AML-193 (cell line): ENCODE results near the gene SLC66A2.

Source experiments
- DNase-seq, 2 experiments: peaks; one replicate each; lab custom pipeline; 2025; lab: John Stamatoyannopoulos, UW

Gene SLC66A2

DNA sequence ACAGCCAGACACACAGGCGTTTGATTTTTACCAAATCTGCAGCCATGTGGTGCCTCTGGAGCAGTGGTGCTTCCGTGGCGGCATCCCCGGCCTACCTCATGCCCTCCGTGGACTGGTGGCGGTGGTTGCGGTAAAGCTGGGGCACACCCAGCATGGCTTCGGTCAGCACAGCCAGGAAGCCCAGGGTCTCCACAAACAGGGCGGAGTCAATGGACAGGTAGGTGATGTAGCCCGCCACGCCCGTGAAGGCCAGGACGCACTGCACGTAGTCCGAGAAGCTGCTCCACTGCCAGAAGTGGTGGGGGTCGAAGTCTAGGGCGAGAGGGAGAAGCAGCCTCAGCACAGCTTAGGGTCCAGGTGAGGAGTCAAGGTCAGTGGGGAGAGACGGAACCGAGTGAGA lies 32.4 kb downstream of the SLC66A2 start:
- DNase-seq, result no peak

DNA sequence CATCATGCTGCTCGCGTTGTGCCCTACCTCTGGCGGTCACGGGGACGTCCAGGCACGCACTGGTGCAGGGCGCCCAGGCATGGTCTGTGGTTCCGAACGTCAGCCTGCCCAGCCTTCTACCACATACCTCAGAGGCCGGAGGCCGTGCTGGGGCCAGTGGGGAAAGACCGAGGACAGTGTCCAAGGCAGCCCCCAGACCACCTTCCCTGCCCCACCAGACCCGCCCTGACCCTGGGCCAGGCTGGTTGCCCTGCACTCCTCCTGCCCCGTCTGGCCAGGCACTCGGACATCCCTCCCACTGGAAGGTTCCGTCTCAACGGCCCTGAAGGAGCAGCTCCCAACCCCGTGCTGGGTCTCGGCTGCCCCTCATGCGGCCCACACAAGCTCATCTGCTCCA lies 32.8 kb downstream of the SLC66A2 start:
- DNase-seq, result no peak

DNA sequence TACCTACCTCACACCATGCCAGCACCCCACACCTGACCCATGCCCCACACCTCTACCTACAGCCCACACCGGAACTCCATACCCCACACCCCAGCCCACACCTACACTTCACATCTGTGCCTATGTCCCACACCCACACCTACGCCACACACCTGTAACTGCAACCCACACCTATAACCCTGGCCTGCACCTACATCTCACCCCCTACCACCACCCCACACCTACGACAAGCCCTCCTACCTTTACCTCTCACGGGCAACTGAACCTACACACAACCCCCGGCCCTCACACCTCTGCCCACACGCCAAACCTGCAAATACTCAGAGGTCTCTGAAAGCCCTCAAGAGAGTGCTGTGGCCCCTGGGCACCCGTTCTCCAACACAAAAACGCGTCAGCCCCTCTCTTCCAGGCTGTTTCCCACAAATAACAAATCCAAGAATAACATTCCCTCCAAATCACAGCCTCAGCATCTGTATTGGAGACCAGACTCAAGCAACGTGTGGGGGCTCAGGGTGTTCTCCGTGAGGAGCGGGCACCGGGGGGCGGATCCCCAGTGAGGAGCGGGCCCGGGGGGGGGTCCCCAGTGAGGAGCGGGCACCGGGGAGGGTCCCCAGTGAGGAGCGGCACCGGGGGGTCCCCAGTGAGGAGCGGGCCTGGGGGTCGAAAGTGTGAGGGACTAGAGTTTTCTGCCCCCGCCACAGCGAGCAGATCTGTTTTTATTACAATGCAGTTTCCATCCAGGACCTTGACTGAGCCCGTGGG lies 33.4 kb downstream of the SLC66A2 start:
- no peak for DNase-seq

DNA sequence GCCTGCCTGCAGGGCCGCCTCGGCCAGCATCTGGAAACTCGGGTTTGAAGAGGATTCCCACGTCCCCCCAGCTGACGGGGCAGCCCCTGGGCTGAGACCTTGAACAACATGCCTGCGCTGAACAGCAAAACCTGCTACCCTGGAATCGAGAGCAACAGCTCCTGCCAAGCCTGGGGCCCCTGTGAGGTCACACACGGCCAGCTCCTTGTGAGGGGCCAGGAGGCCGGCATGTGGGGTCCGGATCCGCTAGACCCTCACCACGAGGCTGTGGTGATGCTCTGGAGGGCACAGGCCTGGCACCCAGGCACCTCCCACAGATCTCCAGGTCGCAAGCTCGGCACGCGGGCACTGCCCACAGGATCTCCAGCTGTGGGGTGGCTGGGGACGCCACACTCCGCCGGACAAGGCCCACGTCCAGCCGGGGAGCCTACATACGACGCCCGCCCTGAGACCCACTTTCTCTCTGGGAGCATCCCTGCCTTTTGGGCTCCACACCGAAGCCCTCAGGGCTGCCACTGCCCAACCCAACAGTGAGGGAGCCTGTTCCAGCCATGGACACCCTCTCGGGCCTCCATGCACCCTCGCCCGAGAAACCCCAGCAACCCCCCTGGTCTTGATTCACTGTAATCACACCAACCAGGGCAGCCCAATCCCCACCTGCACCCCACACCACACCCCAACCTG lies 34.1 kb downstream of the SLC66A2 start:
- no peak for DNase-seq

DNA sequence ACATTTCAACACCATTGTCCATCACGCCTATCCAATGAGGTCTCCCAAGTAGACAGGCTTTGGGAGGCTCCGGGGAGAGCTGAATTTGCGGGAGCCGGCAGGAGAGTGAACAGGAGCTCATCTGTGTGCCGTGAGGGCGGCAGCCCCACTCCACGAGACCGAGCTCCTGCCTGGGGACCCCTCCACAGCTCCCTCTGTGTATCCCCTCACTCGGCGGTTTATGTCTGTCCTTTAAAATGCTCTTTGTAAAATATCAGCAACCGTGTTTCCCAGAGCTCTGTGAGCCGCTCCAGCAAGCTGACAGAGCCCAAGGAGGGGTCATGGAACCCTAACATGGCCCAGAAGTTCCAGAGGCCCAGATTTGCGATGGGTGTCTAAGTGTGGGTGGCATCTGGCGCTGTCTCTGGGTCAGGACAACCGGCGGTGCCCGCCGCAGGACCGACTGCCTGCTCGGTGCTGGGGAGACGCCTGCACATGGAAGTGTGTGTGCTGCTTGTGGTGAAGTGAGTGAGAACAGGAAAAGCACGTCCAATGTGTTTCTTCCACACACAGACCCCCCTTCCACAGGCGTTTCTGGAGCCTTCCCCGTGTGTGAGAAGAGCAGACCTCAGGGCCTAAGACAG lies 34.8 kb downstream of the SLC66A2 start:
- DNase-seq, result no peak

DNA sequence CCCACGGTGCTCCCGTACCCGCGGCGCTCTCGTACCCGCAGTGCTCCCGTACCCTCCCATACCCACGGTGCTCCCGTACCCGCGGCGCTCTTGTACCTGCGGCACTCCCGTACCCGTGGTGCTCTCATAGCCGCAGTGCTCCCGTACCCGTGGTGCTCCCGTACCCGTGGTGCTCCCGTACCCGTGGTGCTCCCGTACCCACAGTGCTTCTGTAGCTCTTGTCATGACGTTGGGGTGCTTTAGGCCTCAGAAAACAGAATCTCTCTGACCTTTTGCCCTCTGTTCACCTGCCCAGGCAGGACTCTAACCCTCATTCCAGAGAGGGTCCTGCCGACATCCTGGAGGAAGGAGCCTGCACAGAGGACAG lies 35.3 kb downstream of the SLC66A2 start:
- DNase-seq, result no peak

DNA sequence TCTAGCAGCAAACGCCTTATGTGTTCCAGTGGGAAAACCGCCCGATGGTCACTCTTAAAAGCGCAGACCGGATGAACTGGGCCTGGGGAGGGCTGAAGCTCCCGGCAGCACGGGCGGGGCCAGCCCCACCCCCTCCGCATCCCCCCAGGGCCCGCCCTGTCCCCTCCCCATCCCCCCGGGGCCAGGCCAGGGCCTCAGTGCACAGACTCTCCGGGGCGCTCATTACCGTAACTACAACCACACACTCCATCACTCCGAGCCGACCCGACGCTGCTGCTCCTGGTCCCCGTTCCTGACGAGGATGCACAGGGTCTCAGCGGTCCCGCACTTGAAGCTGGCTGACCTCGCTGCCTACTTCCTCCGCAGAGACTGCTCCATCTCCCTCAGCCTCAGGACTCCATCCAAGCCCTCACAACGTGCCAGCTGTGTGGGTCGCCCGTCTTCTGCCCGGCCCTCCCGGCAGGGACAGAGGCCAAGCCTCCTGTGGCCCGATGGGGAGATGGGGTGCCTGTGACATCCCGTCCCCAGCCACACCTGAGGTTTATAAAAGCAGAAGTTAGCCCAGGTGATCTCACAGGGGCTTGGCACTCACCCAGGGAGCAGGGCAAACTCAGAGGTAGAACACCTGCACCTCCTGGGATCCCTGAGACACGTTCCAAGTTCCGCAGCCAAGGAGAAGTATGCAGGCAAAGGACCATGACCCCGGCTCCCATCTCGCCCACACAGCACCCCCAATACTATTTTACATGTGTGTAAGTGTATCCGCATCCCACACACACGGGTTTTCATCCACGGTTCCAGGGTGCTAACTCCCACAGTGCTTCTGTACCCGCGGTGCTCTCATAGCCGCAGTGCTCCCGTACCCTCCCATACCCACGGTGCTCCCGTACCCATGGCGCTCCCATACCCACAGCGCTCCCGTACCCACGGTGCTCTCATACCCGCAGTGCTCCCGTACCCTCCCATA lies 36.0 kb downstream of the SLC66A2 start:
- DNase-seq, result no peak

DNA sequence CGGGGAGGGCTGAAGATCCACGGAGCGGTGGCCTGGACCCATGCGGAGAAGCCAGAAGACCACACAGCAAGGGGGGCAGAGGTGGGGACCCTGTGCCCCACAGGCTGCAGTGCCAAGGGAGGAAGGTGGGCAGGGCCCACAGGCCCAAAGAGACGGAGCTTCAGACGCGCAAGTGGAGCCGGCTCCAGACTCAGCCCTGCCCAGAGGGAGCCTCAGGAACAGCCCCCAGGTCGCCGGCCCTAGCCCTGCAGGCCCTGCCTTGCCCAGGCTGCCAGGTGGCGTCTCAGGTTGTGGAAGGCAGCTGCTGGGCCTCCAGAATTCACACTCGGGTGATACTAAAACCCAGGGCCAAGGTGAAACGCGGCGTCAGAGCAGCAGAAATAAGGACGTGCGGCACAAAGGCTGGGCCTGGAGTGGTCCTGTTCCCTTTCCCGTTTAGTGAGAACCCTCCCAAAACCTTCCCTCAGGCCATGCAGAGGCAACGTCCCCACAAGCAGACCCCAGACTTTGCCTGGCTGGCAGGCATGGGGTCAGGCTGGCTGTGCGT lies 36.8 kb downstream of the SLC66A2 start:
- DNase-seq, result no peak

DNA sequence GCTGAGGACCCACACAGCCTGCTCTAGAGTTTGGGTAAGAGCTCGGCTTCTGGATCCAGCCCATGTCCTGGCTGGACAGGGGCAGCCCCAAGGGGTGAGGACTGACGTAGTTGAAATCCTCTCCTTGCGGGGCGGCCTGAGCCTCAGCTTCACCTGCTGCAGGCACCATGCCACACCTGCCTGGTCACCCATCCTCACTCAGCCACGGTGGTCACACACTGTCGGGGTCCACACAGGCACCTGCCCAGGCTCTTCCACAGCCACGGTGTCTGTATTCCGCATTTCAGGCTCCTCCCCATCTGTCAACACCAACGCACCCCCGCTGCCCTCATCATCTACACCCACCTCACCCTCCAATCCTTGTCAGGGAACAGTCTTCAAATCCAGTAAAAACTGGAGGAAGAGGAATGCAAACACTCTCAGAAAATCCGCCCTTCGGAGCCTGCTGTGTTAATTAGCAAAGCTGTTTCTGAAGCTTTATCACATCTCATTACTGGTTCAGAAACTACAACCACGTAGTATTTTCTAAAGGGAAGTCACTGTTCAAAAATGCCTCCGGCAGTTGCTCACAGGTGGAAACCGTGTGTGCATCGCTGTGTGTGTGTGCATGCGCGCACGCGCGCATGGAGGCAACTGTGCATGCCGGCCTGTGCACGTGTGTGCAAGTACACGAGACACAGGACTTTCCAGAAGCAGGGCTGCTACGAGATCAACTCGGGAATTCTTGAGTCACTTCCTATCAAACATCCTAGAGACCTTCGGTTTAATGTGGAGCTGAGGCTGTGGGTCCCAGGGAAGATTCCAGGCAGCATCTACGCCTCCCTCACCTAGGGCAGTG lies 38.2 kb downstream of the SLC66A2 start:
- no peak for DNase-seq

DNA sequence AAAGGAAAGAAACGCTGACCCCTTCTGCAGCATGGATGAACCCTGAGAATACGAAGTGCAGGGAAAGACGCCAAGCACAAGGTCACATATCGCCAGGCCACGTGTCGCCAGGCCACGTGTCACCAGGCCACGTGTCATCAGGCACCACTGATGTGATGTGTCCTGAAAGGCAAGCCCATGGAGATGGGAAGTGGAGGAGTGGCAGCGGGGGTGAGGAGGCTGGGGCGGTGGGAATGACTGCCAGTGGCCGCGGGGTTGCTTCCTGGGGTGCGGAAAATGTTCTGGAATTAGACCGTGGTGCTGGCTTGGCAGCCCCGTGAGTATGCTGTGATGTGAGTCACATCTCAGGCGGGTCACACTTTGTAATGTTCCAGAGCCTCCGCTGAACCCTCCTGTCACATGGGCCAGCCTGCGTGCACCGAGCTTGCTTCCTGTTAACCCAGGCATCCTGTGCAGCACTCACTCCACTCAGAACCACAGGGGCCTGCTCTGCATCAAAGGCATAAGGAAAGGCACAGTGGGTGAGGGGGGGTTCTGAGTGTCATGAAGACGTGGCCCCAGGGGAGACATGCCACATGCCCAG lies 39.0 kb downstream of the SLC66A2 start:
- no peak for DNase-seq

DNA sequence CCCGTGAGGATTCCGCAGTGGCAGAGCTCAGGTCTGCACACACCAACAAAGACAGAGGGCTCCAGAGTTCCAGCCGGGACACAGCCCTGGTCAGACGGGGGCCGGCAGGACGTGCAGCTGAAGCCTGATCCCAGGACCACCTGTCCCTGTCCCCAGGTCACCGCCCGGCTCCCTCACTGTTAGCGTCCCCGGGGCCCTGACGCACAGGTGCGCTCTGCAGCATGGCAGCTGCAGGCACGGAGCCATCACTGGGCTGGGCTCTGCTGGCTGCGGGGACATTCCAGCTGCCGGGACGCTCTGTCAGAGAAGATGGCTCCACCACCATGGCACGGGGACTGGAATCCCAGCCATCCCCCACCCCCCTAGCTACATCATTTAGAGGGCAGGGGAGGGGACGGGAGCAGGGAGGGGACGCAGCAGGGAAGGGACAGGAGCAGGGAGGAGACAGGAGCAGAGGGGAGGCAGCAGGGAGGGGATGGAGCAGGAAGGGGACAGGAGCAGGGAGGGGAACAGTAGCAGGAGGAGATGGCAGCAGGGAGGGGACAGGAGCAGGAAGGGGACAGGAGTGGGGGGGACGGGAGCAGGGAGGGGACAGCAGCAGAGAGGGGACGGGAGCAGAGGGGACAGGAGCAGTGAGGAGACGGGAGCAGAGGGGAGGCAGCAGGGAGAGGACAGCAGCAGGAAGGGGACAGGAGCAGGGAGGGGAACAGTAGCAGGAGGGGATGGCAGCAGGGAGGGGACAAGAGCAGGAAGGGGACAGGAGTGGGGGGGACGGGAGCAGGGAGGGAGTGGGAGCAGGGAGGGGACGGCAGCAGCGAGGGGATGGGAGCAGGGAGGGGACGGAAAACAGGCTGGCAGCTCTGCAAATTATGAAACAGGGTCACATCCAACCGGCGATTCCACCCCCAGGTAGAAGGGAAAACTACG lies 39.8 kb downstream of the SLC66A2 start:
- no peak for DNase-seq

DNA sequence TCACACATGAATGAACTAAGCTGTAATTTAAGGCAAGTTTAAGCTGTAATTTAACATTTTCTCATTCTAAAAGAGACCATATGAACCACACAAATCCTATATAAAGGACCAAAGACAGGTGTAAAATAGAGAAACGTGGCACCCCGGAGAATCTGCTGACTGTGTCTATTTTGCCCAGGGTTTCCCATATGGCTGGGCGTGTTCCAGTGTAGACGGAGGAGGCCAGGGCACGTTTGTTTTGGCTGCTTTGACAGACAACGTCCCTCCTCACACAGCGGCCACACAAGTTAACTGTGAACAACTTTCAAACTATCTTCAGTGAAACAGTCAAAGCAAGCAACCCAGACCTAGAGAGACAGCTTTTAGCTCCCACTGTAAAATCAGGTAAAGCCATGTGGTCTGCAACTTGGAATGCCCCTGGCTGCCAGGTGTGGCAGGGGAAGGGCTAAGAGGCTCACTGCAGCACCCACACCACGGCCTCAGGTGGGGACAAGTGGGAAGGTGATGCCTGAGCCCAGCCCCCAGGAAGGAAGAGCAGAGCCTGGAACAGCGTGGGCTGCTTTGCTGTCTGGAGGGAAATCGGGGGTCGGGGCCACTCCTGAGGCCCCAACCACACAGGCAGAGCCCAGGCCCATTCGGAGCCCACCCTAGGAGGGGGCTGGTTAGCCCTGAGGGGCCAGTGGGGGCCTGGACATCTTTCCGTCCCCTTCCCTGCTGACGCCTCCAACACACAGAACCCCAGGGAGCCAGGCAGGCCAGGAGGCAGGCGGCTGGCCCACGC lies 40.7 kb downstream of the SLC66A2 start:
- DNase-seq, result no peak

DNA sequence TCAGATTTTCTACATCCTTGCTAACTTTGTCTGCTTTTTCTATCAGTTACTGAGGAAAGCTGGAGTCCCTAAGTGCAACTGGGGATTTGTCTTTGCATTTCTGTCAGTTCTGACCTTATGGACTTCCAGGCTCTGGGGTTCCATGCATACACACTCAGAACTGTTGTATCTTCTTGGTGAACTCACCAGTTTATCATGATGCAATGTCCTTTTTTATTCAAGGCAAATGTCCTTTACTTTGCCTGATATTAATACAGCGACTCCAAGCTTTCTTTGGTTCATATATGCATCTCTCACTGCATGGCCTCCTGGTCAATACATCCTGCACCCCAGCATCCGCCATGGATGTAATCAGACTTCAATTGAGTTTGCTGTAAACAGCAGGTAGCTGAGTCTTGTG lies 44.7 kb downstream of the SLC66A2 start:
- DNase-seq, result no peak

DNA sequence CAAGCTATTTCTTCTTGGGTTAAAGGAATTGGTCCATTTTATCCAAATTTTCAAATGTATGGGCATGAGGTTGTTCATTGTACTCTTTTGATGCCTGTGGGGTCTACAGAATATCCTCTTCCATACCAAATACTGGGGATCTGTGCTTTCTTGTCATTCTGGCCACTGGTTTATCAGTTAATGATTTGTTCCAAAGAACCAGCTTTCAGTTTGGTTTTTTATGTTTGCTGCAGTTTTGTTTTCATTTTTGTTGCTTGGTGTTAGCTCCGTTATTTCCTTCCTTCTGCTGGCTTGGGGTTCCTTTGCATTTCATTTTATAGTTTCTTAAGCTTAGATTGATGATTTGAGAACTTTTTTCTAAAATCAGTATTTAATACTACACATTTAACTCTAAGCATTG lies 45.5 kb downstream of the SLC66A2 start:
- DNase-seq, result no peak

DNA sequence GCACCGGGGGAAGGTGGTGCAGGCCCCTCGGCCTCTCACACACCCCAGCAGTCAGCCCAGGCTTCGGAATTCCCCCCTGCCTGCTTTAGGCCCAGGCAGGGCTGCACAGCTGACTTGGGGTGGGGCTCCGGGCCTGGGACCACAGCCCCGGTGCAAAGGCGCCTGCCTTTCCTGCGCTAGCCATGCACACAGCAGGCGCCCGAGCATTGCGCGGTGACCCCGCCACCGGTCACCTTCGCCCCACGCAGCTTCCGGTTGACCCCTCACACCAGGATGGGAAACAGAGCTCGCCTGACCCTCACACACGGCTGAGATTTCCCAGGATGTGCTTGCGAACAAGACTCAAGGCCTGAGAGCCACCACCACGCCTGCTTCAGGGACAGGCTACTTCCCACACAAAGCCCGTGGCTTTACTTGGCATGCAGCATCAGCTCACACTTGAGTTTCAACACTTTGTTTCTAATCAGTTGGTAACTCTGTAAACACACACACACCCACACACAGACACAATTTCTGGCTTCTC lies 46.0 kb downstream of the SLC66A2 start:
- DNase-seq, result no peak

DNA sequence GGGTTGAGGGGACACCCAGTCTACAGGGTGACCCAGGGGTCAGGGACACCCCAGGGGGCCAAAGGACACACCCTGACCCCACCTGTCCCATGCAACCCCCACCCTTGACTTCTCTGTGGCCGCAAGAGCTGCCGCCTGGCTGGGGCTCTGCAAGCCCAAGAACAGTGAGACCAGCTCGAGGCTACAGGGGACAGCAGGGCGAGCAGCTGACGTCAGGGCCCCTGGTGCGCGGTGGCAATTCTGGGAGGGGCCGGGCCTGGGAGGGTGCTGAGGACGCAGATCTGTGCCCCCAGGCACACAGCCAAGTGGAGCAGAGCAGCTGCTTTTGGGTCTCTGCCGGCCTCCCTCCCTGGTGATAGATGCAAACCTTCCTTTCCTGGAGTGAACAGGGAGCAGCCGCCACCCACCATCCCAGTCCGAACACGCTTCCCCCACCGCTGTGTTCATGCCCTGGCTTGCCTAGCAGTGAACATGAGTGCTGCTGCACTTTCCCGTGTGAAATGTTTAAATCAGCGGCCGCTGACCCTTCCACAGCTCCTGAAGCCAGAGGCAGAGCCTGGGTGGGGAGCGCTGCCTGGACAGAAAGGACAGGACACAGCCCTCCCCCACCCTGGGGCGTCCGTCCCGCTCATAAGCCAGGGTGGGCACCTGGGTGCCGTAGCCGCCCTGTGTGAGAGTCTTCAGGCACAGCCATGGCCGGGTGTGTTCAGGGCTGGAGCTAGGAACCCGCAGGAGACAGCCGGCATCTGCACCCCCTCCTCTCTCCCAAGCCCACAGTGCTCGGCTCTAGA lies 46.9 kb downstream of the SLC66A2 start:
- no peak for DNase-seq

DNA sequence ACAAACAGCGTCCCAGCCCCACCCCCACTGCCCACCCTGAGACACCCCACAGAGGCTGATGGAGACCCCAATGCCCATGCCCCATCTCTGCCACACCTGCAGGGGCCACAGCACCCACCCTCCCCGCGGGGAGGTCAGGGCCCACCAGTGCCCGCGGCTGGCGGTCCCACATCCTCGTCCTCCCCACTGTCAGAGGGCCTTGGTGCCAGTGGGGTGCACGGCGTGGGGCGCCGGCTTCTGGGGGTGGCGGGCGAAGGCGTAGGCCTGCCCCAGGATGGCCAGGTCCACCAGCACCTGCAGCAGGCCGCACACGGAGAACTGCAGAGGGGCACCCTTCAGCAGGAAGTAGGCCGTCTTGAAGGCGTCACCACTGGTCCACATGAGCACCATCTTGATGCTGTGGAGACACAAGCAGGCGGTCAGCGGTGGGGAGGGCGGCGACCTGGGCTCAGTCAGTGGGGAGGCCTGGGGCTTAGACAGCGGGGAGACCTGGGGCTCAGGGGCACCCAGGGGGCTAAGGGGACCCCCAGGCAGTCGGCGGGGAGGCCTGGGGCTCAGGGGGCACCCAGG lies 47.6 kb downstream of the SLC66A2 start:
- no peak for DNase-seq
